Measurements from ENCODE around the gene AP2B1.
"Not testable (repeated sequence)": the region's sequence is repeated elsewhere in the genome, so short reads cannot be mapped to it uniquely, and the experiment has no call there.

AP2B1 gene

GRCh38 chr17:35703308-35703707 lies 116.2 kb downstream of the AP2B1 start:
- not testable (repeated sequence) for DNase-seq

GRCh38 chr17:35705230-35705629 lies 118.1 kb downstream of the AP2B1 start:
- DNase-seq: no peak

- DNase-seq: no peak
Measured at GRCh38 chr17:35705705-35706104, 118.6 kb downstream of the AP2B1 start.

- DNase-seq: peak; percentile 31
Measured at GRCh38 chr17:35708149-35708548, 121.0 kb downstream of the AP2B1 start.

GRCh38 chr17:35708951-35709350 lies 121.8 kb downstream of the AP2B1 start:
- DNase-seq: no peak

- DNase-seq: no peak
Measured at GRCh38 chr17:35709874-35710273, 122.8 kb downstream of the AP2B1 start.

GRCh38 chr17:35710950-35711349 lies 123.8 kb downstream of the AP2B1 start:
- DNase-seq: no peak

GRCh38 chr17:35713069-35713728 lies 126.1 kb downstream of the AP2B1 start:
- DNase-seq: no peak

GRCh38 chr17:35714988-35715387 lies 127.9 kb downstream of the AP2B1 start:
- no peak for DNase-seq

GRCh38 chr17:35715416-35715815 lies 128.3 kb downstream of the AP2B1 start:
- no peak for DNase-seq

GRCh38 chr17:35716173-35716572 lies 129.1 kb downstream of the AP2B1 start:
- DNase-seq: no peak

- no peak for DNase-seq
Measured at GRCh38 chr17:35716897-35717465, 129.9 kb downstream of the AP2B1 start.

- no peak for DNase-seq
Measured at GRCh38 chr17:35717475-35717874, 130.4 kb downstream of the AP2B1 start.

- no peak for DNase-seq
Measured at GRCh38 chr17:35723735-35724134, 136.6 kb downstream of the AP2B1 start.

GRCh38 chr17:35725058-35725457 lies 137.9 kb downstream of the AP2B1 start:
- DNase-seq: no peak

GRCh38 chr17:35725802-35726126 lies 138.6 kb downstream of the AP2B1 start:
- DNase-seq: no peak

- DNase-seq: no peak
Measured at GRCh38 chr17:35726127-35726952, 139.2 kb downstream of the AP2B1 start.

GRCh38 chr17:35726953-35727460 lies 139.9 kb downstream of the AP2B1 start:
- no peak for DNase-seq

- no peak for DNase-seq
Measured at GRCh38 chr17:35727635-35728034, 140.5 kb downstream of the AP2B1 start.

- no peak for DNase-seq
Measured at GRCh38 chr17:35728551-35728950, 141.4 kb downstream of the AP2B1 start.

- DNase-seq: no peak
Measured at GRCh38 chr17:35729405-35729833, 142.3 kb downstream of the AP2B1 start.

GRCh38 chr17:35730400-35731005 lies 143.4 kb downstream of the AP2B1 start:
- DNase-seq: no peak

- DNase-seq: no peak
Measured at GRCh38 chr17:35731239-35731916, 144.3 kb downstream of the AP2B1 start, which contains the start of gene RASL10B. Gene RASL10B (plus strand): TSS chr17:35731639. CDS start chr17:35735185, 3,546 bp downstream.

Data from suppressor macrophage treated with lipopolysaccharide for 4 hours (primary cell).